ENCODE measurements around the gene CAPN3.

DNA sequence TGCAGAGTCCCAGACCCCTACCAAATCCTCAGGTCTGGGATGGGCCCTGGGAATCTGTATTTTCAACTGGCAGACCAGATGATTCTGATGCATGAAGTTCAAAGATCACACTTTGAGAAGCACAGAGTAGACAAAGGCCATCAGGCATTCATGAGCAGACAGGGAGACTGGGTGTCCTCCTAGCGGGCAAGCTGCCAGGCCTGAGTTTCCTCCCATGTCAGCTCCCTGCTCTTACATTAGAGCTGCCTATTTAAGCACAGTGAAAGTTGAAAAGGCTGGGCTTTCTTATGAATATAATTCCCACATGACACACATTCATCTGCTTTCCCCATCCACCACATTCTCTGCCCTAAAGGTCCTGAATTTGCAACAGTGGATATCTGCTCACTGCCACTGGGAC, 14.0 kb downstream of the CAPN3 start:
- TF ChIP-seq POLR2A (IDR thresholded peaks at IDR 0.05; ENCODE audit: low read depth) (no peak), POLR2AphosphoS5 (IDR thresholded peaks at IDR 0.05) (no peak), EP300 (IDR thresholded peaks at IDR 0.05) (no peak)
- TF ChIP-seq, protein P1, sequence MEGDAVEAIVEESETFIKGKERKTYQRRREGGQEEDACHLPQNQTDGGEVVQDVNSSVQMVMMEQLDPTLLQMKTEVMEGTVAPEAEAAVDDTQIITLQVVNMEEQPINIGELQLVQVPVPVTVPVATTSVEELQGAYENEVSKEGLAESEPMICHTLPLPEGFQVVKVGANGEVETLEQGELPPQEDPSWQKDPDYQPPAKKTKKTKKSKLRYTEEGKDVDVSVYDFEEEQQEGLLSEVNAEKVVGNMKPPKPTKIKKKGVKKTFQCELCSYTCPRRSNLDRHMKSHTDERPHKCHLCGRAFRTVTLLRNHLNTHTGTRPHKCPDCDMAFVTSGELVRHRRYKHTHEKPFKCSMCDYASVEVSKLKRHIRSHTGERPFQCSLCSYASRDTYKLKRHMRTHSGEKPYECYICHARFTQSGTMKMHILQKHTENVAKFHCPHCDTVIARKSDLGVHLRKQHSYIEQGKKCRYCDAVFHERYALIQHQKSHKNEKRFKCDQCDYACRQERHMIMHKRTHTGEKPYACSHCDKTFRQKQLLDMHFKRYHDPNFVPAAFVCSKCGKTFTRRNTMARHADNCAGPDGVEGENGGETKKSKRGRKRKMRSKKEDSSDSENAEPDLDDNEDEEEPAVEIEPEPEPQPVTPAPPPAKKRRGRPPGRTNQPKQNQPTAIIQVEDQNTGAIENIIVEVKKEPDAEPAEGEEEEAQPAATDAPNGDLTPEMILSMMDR (IDR thresholded peaks at IDR 0.05), result no peak

All from esophagus muscularis mucosa (tissue), 4 donors.